ENCODE measurements around the gene ANK2.

ANK2 gene

DNA sequence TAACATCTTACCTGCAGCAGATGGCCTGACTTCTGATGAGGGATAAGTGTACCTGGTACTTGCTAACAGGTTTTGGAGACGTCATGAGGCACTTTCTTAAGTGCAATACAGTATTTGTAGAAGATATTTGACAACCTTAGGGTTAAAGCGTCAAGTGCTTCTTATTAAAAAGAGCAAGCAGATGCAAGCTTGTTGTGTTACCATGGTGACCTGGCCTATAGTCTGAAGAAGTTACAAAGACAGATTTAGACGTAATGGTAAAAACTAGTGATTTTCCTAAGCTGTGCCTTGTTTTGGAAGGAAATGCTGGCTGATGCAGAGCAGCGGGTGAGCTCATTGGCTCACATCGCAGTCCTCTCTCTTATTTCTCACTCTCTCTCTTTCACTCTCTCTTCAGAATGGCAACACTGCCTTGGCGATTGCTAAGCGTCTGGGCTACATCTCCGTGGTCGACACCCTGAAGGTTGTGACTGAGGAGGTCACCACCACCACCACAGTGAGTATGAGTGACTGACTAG, 243.6 kb downstream of the ANK2 start:
- no peak for DNase-seq

DNA sequence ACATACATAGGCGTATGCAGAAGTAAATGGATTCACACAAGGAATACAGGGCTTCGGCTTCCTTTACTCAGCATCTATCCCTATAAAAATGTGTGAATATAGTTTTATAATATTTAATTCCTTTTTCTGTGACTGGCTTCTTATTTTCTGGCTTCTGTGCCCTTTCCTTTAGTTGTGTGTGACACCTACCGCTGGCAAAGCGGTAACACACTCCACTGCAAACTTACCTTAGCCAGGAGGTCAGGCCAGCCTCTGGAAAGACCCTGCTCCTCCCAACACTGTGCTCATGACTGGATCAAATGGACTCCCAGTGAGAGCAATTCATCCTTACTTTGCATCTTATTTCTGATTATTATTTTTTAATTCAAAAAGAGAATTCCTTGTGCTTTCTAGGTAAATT, 244.2 kb downstream of the ANK2 start:
- no peak for DNase-seq

DNA sequence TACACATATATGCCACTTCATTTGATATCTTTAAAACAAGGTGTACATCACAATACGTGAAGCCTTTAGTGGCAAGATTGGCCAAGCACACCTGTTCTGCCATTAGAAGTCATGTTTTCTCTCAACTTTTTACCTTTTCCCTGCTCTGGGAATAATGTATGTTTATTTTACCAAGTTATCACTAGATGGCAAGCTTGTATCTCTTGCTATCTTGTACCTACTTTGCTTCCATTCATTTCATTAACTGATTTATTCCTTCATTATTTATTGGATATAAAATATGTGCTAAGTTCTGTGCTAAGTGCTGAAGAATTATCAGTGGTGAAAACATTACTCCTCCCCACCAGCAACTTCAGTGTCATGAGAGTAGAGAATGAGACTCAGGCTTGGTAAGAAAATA, 245.5 kb downstream of the ANK2 start:
- no peak for DNase-seq

DNA sequence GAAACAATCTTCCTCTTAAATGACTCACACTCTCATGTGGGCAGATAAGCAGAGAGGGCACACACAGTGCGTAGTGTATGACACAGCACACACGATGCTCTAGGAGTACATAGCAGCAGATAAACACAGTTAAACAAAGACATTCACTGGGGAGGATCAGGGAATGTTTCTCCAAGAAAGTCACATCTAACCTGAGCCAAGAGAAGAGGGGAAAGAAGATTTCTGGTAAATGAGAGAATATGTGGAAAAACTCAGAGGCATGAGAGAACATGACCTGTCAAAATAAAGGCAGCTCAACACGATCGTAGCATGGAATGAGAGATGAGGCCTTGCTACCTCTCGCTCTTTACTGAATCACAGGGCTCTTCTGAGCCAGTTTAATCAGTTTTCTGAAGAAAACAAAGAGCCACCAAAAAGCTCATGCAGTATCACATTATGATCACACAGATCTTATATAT, 251.0 kb downstream of the ANK2 start:
- DNase-seq, result no peak

DNA sequence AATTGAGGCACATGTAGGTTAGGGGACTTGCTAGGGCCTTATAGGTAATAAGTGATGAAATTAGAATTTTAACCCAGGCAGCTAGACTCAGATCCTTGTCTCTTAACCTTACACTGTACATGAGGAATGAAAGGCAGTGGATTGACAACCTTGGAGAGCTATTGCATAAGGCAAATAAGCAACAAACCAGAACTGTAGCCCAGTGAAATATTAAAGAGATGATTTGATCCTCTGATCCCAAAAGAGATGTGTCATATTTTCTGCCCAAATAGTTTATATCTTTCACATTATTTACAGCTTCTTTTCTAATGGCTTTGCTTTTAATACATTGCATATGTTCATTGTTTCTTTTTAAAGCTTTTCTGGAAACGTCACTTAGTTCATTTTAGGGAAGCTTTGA, 252.6 kb downstream of the ANK2 start:
- DNase-seq, result no peak

DNA sequence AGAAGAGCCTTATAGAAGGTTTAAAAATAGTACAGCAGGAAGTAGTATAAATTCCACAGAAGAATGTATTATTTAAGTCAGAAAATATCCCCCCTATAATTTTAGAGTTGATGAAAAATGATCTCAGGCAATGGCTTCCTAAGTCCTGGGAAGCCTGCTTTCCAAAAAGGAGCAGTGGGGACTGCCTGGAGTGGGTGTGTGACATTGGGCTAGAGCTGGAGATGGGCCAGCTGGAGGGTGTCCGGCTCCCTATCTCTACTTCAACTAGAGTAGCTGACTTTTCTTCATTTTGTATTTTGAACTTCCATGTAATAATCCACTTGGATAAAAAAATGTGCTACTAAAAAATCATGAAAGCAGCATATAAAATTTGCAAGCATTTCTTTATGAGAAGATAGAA, 253.9 kb downstream of the ANK2 start:
- no peak for DNase-seq

DNA sequence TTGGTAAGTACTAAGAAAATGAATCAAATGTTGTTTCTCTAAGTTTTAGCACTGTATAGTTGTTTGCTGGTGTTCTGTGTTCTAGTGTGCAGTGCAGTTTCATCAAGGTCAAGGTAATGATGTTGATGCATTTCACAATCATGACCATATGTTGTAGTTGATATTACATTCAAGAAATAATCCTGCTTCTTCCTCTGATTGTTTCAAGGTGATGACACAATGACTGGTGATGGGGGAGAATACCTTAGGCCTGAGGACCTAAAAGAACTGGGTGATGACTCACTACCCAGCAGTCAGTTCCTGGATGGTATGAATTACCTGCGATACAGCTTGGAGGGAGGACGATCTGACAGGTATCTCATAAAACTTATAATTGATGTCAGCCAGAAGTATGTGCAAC, 261.6 kb downstream of the ANK2 start:
- no peak for DNase-seq

DNA sequence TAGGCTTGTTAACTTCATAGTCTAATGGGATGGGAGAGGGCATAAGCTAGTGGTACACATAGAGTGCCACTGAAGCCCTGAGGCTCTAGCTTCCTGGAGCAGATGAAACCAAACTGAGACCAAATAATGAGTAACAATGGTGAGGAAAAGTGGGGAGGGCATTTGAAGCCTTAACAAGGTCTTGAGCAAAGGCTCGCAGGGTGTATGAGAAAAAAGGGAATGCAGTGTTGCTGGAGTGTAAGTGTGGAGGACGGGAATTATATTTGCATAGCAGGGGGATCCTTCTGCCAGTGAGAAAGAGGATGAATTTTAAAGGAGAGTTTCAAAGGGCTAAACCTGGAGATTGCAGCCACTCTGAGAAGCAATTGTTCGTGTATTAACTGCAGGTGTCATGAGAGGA, 263.1 kb downstream of the ANK2 start:
- no peak for DNase-seq

DNA sequence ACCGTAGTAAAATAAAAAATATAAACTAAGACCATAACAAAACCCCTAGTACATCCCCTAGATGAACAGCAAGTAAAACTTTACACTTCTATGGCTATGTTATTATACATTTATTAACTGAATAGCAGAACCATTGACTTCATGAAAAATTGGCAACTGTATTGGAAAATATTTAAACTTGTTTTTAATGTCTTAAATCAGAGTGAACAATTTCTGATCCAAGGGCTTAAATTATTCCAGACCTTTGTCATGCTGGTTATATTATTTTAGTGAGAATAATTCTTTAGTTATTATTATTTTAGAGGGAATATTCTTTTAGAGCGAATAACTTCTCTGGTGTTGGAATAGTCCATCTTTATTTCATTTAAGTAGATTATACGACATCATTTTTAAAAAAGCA, 265.0 kb downstream of the ANK2 start:
- no peak for DNase-seq

DNA sequence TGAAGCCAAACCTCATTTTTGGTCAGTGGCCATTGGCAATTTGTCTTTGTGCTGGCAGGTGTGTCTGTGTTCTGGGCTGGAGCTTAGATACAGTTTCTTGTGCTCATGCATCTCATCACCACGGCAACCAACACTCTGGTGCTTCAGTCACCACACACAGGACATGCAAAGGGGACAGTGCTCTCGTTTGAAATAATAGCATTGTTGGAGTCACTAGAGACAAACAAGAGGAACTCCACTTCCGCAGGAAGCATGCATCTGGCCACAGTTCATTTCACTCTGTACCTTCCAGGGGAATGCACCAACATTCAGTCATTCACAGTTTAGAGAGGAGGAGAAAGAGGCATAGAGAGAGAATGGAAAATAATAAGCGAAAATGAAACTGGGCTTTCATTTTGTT, 267.4 kb downstream of the ANK2 start:
- no peak for DNase-seq

DNA sequence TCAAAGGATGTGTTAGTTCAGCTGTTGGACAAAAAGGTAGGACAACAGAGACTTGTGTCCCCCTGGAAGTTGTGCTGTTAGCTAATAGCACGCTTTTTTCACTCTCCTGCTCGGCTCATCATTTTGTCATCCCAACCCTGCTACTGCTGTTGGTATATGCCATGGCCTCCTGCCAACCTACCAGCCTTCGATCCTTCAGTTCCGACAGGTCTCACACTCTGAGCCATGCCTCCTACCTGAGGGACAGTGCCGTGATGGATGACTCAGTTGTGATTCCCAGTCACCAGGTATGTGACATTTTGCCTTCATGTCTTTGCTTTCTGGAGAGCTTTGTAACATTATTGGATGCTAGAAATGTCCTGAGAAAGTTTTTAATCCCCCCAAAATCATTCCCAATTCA, 268.1 kb downstream of the ANK2 start:
- no peak for DNase-seq

DNA sequence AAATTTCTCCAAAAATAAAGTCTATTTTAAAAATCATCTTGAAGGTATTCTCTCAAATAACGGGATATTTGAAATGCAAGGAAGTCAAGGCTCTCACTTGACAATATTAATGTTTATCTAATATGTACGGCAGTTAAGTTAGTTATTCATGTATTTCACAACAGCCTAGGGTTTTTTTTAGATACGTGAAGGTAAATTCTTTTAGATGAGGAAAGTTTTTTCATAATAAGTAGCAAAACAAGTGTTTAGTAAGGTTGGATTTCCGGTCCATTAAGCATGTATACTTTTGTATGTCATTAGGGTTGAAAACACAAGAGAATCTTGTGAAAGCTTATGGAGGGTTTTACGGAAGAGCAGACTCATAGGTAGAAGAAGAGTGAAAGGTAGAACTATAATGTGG, 273.3 kb downstream of the ANK2 start:
- DNase-seq, result no peak

DNA sequence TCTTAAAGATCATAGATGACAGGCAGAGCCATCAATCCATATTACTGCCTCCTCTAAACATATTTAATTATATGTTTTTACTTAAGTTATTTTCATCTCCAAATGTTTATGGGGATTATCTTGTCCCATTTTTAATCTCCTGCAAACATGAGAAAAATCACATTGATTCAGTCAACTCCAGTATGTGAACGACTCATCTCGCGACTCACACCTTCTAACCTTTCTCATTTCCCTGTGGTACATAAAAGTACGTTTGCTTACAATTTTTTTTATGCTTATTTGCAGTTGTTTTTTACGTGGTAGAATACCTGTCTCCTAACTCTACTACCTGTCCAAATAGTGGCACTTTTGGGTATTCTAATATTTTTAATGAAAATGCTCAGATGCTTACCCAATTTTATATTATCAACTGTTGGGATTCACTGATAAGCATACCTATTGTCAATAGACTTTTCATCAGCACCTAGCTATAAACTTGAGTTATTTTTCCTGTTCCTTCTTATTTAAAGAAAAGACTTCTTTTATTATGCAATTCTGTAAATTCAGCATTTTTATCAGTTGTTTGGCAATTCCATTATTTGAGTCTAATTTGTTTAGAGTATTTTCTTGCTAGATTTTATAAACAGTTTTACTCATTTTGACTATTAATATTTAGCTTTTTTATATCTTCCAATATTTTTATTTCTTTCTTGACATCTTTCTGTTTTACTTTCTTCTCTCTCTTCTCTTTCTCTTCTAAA, 276.6 kb downstream of the ANK2 start:
- no peak for DNase-seq

DNA sequence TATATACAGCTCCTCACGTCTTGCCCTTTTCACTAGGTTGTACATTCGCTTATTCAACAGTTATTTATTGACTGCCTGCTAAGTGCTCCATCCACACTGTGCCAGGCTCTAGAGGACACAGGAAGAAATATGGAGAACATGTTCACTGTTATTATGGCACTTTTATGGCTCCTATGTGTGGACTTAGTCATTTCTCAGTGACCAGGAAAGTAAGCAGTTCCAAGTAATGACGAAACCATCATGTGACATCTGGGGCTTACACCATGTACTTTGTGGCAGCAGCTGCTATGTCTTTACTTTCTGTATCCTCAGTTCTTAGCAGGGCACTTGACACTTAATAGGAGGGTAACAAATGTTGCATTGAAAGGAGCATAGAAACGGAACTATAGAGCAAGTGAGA, 278.0 kb downstream of the ANK2 start:
- no peak for DNase-seq

DNA sequence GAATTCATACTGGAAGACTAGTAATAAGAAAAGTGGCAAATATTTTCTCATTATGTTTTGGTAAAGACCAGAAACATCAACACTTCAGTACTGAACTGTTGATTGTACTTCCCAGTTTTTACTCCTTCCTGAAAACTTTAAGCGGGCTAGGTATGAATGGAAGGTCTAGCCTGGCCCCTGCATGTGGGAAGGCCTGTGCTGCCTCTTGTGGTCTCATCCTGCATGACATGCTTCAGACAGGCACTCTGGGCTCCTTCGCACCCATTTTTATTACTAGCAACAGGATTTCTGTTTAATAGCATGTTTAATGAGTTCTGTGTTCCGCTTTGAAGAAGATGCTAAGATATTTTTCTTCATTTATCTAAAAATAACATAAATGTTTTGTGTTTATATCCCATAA, 279.1 kb downstream of the ANK2 start:
- no peak for DNase-seq

DNA sequence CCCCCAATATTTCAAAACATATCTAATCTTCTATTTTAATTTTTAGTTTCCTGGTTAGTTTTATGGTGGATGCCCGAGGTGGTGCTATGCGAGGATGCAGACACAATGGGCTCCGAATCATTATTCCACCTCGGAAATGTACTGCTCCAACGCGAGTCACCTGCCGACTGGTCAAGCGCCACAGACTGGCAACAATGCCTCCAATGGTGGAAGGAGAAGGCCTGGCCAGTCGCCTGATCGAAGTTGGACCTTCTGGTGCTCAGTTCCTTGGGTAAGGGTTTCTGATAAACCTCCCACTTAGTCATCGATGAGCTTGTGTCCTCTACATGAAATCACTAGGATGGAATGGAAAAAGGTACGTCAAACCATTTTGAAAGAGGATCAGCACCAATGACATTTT, 280.7 kb downstream of the ANK2 start:
- DNase-seq, result no peak

DNA sequence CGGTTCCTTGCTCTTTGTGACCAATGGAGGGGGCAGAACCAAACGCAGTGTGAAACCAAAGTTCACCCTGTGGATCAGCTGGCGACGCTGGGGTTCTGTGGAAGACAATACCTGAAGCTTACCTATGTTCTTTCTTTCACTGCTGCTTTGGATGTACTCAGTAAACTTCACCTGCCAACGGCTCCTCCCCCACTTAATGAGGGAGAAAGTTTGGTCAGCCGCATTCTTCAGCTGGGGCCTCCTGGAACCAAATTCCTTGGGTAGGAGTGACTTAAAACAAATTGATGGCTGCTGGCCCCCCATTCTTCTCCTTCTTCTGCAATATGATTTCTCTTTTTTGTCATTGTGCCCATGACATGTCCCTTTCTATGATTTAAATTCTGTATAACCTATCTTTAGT, 282.4 kb downstream of the ANK2 start:
- DNase-seq, result no peak

DNA sequence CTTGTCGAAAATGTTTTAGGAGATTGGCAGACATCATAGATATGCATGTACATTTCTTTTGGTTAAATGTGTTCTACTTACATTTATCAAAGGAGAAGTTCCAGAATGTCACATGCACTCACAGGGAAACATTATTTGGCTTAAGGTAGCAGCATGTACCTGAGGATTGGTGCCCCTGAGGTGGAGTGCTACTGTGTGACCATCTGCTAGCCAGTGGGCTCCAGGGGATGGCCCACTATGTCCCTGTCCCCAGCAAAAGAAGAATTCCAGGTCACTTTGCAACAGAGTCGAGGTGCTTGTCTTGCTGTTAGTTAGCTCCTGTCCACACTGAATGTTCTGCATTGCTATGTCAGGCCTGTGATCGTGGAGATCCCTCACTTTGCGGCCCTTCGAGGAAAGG, 283.2 kb downstream of the ANK2 start:
- no peak for DNase-seq

DNA sequence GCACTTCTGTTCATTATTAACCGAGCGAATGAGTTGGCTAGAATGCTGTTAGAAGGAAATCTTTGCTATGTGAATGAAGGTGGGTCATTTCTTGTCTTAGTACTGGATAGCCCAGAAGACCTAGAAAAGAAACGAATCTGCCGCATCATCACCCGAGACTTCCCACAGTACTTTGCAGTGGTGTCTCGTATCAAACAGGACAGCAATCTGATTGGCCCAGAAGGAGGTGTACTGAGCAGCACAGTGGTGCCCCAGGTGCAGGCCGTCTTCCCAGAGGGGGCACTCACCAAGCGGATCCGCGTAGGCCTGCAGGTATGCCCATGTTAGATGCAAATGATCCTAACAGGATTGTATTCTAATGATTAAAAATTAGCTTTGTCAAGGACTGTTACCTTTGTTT, 286.3 kb downstream of the ANK2 start:
- no peak for DNase-seq

DNA sequence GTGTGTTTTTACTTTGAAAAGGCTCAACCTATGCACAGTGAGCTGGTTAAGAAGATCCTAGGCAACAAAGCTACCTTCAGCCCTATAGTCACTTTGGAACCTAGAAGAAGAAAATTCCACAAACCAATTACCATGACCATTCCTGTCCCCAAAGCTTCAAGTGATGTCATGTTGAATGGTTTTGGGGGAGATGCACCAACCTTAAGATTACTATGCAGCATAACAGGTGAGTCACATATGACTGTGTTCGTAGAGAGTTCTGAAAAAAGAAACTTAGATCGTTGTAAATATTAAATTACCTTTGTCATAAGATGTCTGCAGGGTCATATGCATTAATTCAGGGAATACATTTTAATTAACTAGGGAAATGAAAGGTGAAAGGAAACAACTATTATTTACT, 287.1 kb downstream of the ANK2 start:
- DNase-seq, result no peak

DNA sequence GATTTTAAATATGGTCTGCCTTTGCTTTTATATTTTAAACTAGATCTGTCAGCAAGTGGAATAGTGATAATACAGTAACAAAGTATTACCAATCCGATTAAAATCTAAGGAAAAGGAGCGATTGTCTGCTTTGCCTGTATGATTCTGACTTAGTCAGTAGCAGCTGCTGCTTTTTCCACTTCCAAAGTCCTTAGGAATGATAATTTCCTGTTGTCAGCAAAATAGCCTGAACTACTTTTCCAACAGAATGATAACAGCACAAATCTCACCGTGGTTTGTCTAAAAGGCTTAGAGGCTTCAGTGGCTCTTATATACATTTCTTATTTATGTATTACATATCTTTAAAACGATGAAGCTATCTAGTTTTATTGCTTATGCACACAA, 290.0 kb downstream of the ANK2 start:
- no peak for DNase-seq

DNA sequence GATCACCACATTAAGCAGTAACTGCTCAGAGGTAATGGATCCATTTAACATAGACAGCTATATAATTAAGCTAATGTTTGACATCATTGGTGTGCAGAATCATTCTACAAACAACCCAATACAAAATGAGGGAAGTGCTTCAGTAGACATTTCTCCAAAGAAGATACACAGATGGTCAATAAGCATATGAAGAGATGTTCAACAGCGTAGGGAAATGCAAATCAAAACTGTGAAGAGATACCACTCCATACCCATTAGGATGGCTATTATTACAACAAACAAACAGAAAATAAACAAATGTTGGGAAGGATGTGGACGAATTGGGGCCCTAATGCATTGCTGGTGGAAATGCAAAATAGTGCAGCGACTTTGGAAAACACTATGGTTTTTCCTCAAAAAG, 294.6 kb downstream of the ANK2 start:
- DNase-seq, result no peak

DNA sequence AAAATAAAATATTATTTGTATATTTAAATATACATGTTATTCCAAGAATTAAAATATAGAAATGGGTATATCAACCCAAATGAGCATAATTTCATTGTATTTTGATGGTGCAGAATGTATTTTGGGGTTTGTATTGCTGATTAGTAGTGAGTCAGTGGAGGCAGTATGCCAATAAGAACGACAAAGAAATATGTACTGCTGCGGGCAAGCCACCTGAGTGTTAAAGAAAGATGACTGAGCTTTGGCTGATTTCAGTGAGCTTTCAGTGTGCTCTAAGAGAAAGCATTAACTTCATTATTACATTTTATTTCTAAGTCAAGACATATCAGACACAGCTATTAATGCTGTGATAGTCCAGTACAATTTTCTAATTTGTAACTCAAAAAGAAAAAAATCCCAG, 297.8 kb downstream of the ANK2 start:
- DNase-seq, result no peak

DNA sequence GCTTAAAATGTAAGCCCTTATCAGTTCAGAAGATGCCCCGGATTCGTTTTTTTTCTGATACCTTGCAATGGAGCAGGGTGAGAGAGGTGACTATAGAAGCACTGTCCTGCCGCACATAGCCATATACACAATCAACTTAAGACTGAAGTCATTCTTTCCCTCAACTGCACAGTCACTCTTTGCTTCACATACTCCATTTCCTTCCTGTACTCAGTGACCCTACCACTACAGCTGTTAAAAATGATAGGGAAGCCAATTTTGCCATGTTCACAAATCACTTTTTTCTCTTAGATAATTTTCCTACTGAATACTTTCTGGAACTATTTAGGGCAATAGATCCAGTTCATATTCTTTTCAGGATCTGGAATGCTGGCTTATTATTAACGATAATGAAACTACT, 300.0 kb downstream of the ANK2 start:
- peak in 1 of 2 donors; percentile 2 for DNase-seq

DNA sequence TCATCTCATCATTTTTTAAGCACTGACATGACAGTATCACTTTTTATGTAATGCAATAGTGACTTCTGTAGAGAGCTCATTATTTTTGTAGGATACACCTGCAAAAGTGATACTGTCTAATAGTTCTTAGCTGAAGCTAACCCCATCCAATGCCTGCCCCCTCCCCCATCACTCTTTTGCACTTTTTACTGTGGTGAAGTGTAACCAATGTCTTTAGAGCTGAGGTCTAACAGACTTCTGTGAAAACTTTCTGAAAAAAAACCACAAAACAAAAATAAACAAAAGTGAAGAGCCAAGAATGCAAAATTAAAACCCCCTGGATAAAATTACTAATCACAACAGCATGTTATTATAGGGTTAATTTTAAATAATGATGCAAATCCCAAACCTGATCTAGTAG, 301.1 kb downstream of the ANK2 start:
- DNase-seq, result no peak

All from bone marrow (tissue), 2 donors.